Fibroblast of the aortic adventitia (primary cell): Measurements from ENCODE around the gene C6orf52. TPM values are rescaled to one million over a fixed set of nuclear protein-coding genes. Genes with fewer than 3 reads are reported as not detected.

Experiments
- DNase-seq: peaks from one replicate; pipeline ENCODE4 v3.0.0-alpha.2; 2010; ENCODE audit warnings: low read depth
- H3K4me3 ChIP-seq: 2 replicates; pipeline ENCODE4 v1.5.1; 2011; ENCODE audit warnings: low read depth, mild to moderate bottlenecking, control low read depth, low read length, moderate library complexity
- CTCF ChIP-seq: IDR thresholded peaks from 2 replicates; pipeline ENCODE4 v1.5.1; 2011; ENCODE audit warnings: mild to moderate bottlenecking, low read length, control low read depth, inconsistent platforms; ENCODE audit not compliant: insufficient read depth
- total RNA-seq: library from RNA; depleted of rRNA; stranded (reverse); fragments of >200 nt; gene quantifications from 2 replicates; pipeline ENCODE4 v1.2.3, GENCODE V29; 2012; ENCODE audit warnings: low replicate concordance

Gene C6orf52
- total RNA-seq, 1 donor: 0.27 TPM

DNA sequence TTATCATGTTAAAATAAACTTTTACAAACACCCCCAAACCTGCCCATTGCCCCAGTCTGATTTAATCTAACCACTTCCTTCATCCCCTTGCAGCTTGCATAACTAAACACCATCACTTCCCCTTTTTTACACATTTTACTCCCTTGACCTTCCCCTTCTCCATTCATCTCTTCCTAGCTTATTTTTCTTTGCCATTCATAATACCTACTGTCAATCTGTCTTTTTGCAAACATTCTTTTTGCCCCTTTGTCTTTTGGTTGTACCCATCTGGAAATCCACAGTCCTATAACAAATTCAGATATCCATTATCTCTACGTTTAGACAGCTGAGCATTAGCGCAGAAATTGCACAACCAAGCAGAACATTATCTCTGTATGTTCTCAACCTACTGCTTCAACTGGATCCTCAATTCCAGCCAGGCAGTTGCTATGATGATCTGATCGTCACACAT lies 51.2 kb downstream of the C6orf52 start:
- TF ChIP-seq CTCF: no peak
- DNase-seq: no peak
- H3K4me3 ChIP-seq: no peak overlapping the region

GRCh38 chr6:10641528-10641927 lies 52.9 kb downstream of the C6orf52 start:
- no peak overlapping the region for H3K4me3 ChIP-seq
- no peak for DNase-seq
- no peak for TF ChIP-seq CTCF

- H3K4me3 ChIP-seq: no peak overlapping the region
- TF ChIP-seq CTCF: no peak
- DNase-seq: no peak
These were observed 54.0 kb downstream of the C6orf52 start for GRCh38 chr6:10640412-10640811.

DNA sequence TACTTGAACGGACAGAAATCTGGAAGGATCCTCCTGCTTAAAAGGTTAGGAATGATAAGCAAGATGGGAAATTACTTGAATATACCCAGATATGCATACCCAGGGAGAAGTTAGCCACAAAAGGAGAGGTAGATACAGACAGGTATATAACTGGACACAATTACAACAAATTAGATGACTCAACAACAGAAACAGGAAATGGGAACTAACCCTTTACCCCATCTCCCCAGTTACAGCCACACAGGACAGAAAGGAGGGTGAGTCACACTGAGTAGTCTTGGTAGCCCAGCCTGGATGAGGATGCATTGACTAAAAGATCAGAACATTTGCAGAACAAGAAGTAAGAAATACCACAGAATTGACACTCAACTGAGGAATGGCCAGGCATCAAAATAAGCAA lies 61.2 kb downstream of the C6orf52 start:
- H3K4me3 ChIP-seq: no peak overlapping the region
- DNase-seq: peak; percentile 73
- no peak for TF ChIP-seq CTCF

DNA sequence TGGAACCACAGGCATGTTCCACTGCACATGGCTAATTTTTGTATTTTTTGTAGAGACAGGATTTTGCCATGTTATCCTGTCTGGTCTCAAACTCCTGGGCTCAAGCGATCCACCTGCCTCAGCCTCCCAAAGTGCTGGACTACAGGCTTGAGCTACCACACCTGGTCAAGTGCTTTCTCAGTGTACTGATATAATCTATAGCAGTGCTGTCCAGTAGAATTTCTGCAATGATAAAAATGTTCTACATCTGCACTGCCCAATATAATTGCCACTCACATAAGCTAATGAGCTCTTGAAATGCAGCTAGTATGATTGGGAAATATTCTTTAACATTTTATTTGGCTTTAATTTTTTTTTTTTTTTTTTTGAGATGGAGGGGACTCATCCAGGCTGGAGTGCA lies 64.2 kb downstream of the C6orf52 start:
- no peak for DNase-seq
- TF ChIP-seq CTCF: no peak
- H3K4me3 ChIP-seq: no peak overlapping the region

DNA sequence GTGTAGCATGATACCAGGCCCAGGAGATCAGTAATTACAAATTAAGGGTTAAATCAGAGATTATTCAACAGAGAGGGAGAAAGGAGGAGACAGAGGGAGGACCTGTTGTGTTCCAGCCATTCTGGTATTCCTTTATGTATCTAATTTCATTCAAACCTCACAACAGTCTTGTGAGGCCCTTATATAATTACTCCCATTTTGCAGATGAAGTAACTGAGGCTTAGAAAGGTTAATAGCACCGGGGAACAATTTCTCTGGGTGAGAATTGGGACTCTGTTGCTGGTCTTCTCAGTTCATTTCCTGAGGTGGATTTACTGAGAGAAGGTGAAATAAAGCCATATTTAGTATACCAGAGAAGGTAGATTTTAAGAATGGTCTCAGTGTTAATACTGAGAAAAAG lies 66.6 kb downstream of the C6orf52 start:
- H3K4me3 ChIP-seq: no peak overlapping the region
- TF ChIP-seq CTCF: no peak

GRCh38 chr6:10626154-10626741 lies 68.2 kb downstream of the C6orf52 start:
- no peak for DNase-seq
- H3K4me3 ChIP-seq: no peak overlapping the region

More for the DNA sequence above, 66.6 kb downstream of the C6orf52 start:
- no peak for DNase-seq

More at GRCh38 chr6:10626154-10626741, 68.2 kb downstream of the C6orf52 start:
- no peak for TF ChIP-seq CTCF
